ENCODE results near the gene KRTAP10-5.
"Not testable (repeated sequence)": the region's sequence is repeated elsewhere in the genome, so short reads cannot be mapped to it uniquely, and the experiment has no call there.

The KRTAP10-5 gene

DNA sequence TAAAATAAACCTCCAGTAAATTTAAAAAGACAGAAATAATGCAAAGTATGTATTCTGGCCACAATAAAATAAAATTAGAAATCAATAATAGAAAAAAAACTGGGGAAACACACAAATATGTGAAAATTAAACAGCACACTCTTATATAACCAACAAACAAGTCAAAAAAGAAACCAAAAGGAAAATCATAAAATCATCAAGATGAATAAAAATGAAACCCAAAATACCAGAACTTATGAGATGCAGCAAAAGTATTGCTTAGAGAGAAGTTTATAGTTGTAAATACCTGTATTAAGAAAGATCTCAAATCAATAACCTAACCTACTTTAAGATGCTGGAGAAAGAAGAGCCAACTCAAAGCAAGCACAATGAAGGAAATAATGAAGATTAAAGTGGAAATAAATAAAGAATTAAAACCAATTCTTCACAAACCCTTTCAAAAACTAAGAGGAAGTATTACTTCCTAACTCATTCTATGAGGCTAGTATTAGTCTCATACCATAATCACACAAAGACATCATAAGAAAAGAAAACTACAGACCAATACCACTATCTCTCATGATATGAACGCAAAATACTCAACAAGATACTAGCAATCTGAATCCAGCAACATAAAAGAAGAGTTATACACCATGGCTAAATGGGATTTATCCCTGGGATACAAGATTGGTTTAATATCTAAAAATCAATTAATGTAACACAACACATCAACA, 15.4 kb downstream of the KRTAP10-5 start:
- peaks cover 9% of the 10 kb centered on the region; the same call in 1 of the 2 replicates for H3K9me3 ChIP-seq (ENCODE audit: insufficient read depth, low read length)
- no peak for DNase-seq (ENCODE audit: low read depth, low spot score)
- H3K36me3 ChIP-seq (ENCODE audit: insufficient read depth, insufficient read length, low read length): no peaks in the 10 kb centered on the region
- H3K4me3 ChIP-seq (ENCODE audit: insufficient read length, low read depth): no peak overlapping the region
- TF ChIP-seq ZNF274 (IDR thresholded peaks at IDR 0.05; ENCODE audit: low read depth, low read length) (no peak), SUZ12 (IDR thresholded peaks at IDR 0.05; ENCODE audit: extremely low read depth, insufficient read depth, insufficient read length) (no peak), YY1 (IDR thresholded peaks at IDR 0.05; ENCODE audit: insufficient read depth, insufficient read length) (no peak)
- no peaks in the 10 kb centered on the region for H3K4me1 ChIP-seq (ENCODE audit: insufficient read depth, insufficient read length)
- no peak overlapping the region for H3K9ac ChIP-seq (ENCODE audit: insufficient read length, low read depth)
- H3K27me3 ChIP-seq (ENCODE audit: insufficient read depth, insufficient read length): no peaks in the 10 kb centered on the region

DNA sequence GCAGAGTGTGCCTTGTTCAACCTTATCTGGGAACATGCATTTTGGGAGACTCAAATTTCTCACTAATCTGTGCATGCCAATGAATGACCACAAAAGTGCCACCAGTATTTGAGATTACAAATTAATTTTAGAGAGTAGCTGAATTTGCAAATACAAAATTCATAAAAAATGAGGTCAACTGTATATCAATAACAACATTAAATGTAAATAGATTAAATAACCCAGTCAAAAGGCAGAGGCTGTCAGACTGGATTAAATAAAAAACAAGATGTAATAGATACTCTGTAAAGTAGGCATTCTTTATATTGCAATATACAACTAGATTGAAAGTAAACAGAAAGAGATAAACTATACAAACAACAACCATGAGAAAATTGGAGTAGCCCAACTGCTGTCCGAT, 16.3 kb downstream of the KRTAP10-5 start:
- Histone ChIP-seq H3K4me1 (ENCODE audit: insufficient read depth, insufficient read length) (no peaks in the 10 kb centered on the region), H3K9ac (ENCODE audit: insufficient read length, low read depth) (no peak overlapping the region), H3K4me3 (ENCODE audit: insufficient read length, low read depth) (no peak overlapping the region), H3K9me3 (ENCODE audit: insufficient read depth, low read length) (peaks cover 9% of the 10 kb centered on the region; the same call in 1 of the 2 replicates), H3K27me3 (ENCODE audit: insufficient read depth, insufficient read length) (no peaks in the 10 kb centered on the region), H3K36me3 (ENCODE audit: insufficient read depth, insufficient read length, low read length) (no peaks in the 10 kb centered on the region)
- TF ChIP-seq SUZ12 (IDR thresholded peaks at IDR 0.05; ENCODE audit: extremely low read depth, insufficient read depth, insufficient read length): no peak
- no peak for TF ChIP-seq YY1 (IDR thresholded peaks at IDR 0.05; ENCODE audit: insufficient read depth, insufficient read length)
- TF ChIP-seq ZNF274 (IDR thresholded peaks at IDR 0.05; ENCODE audit: low read depth, low read length): no peak
- no peak for DNase-seq (ENCODE audit: low read depth, low spot score)

DNA sequence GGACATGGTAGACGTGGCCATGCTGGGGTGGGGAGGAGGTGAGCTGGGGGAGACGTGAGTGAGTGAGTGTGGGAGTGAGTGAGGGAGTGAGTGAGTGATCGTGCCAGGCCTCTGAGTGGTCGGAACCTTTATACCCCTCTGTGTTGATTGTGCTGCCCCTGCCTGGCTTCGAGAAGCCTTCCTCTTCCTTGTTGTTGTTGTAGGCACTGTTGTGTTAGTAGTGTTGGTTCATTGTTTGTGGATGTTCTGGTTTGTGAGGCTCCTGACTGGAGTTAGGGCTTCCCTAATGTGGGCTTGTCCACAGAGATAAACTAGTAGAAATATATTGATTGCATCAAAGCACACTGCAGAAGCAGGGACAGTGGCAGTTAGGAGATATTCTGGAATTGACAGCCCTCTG, 21.7 kb downstream of the KRTAP10-5 start, which contains the start of gene KRTAP10-3:
TSS of gene KRTAP10-3 (minus strand) at position 101 of the 400 bp plus-strand sequence. CDS start at position 21, 80 bp downstream.
- H3K4me3 ChIP-seq (ENCODE audit: insufficient read length, low read depth): no peak within 1 kb of the TSS
- no peaks in the 10 kb centered on the region for H3K27me3 ChIP-seq (ENCODE audit: insufficient read depth, insufficient read length)
- H3K9ac ChIP-seq (ENCODE audit: insufficient read length, low read depth): peak within 1 kb of the TSS; percentile 14

DNA sequence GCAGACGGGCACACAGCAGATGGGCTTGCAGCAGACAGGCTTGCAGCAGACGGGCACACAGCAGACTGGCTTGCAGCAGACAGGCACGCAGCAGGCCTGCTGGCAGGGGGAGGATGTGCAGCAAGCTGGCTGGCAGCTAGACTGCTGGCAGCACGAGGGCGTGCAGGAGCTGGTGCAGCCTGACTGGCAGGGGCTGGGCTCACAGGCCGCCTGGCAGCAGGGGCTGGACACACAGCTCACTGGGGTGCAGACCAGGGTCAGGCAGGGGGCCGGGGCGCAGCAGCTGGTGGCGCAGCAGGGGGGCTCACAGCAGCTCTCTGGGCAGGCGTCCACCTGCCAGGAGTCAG, 22.1 kb downstream of the KRTAP10-5 start:
- H3K27me3 ChIP-seq (ENCODE audit: insufficient read depth, insufficient read length); H3K9ac ChIP-seq (ENCODE audit: insufficient read length, low read depth); H3K4me3 ChIP-seq (ENCODE audit: insufficient read length, low read depth); H3K9me3 ChIP-seq (ENCODE audit: insufficient read depth, low read length); H3K36me3 ChIP-seq (ENCODE audit: insufficient read depth, insufficient read length, low read length); DNase-seq (ENCODE audit: low read depth, low spot score): not testable (repeated sequence)
- H3K4me1 ChIP-seq (ENCODE audit: insufficient read depth, insufficient read length): peaks cover 14% of the 10 kb centered on the region

More for the DNA sequence above, 21.7 kb downstream of the KRTAP10-5 start, which contains the start of gene KRTAP10-3:
- Histone ChIP-seq H3K36me3 (ENCODE audit: insufficient read depth, insufficient read length, low read length) (no peaks in the 10 kb centered on the region), H3K4me1 (ENCODE audit: insufficient read depth, insufficient read length) (peaks cover 14% of the 10 kb centered on the region), H3K9me3 (ENCODE audit: insufficient read depth, low read length) (peaks cover 9% of the 10 kb centered on the region; the same call in 1 of the 2 replicates)
- DNase-seq (ENCODE audit: low read depth, low spot score): no peak
- TF ChIP-seq SUZ12 (IDR thresholded peaks at IDR 0.05; ENCODE audit: extremely low read depth, insufficient read depth, insufficient read length) (no peak), YY1 (IDR thresholded peaks at IDR 0.05; ENCODE audit: insufficient read depth, insufficient read length) (no peak), ZNF274 (IDR thresholded peaks at IDR 0.05; ENCODE audit: low read depth, low read length) (no peak)

DNA sequence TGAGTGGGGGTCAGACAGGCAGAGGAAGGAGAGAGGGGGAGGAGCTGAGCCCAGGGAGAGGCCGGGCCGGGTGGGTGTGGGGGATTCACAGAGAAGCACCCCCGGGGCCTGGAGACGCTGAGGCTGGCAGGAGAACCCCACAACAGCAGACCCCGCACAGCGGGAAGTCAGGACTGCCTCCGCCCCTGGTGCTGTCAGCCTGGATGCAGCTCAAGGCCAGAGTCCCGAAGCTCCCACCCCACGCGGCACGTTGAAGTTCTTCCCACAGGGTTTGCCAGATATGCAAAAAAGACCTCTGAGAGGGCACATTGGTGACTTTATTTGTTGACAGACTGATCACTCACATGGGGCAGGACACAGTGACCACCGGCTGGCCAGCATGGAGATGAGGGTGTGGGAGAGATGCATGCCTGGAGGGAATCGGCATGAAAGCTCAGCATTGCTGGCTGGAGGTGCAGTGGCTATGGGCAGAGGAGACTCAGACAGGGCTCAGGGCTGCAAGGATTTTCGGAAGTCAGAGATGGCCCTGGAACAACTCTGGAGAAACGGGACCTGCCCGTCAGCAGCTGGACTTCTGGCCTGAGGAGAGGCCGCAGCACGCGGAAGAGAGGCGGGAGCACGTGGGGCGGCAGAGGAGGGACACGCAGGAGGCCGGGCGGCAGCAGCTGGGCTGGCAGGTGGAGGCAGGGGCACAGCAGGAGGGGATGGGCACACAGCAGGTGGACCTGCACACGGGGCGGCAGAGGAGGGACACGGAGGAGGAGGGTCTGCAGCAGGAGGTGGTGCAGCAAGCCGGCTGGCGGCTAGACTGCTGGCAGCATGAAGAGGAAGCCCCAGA, 22.7 kb downstream of the KRTAP10-5 start:
- no peaks in the 10 kb centered on the region for H3K36me3 ChIP-seq (ENCODE audit: insufficient read depth, insufficient read length, low read length)
- no peak for DNase-seq (ENCODE audit: low read depth, low spot score)
- peaks cover 3% of the 10 kb centered on the region; the same call in 1 of the 2 replicates for H3K9me3 ChIP-seq (ENCODE audit: insufficient read depth, low read length)
- no peak overlapping the region for H3K4me3 ChIP-seq (ENCODE audit: insufficient read length, low read depth)
- peak overlapping the region; percentile 14 for H3K9ac ChIP-seq (ENCODE audit: insufficient read length, low read depth)
- TF ChIP-seq YY1 (IDR thresholded peaks at IDR 0.05; ENCODE audit: insufficient read depth, insufficient read length) (no peak), ZNF274 (IDR thresholded peaks at IDR 0.05; ENCODE audit: low read depth, low read length) (no peak), SUZ12 (IDR thresholded peaks at IDR 0.05; ENCODE audit: extremely low read depth, insufficient read depth, insufficient read length) (no peak)
- peaks cover 17% of the 10 kb centered on the region for H3K4me1 ChIP-seq (ENCODE audit: insufficient read depth, insufficient read length)
- H3K27me3 ChIP-seq (ENCODE audit: insufficient read depth, insufficient read length): no peaks in the 10 kb centered on the region

DNA sequence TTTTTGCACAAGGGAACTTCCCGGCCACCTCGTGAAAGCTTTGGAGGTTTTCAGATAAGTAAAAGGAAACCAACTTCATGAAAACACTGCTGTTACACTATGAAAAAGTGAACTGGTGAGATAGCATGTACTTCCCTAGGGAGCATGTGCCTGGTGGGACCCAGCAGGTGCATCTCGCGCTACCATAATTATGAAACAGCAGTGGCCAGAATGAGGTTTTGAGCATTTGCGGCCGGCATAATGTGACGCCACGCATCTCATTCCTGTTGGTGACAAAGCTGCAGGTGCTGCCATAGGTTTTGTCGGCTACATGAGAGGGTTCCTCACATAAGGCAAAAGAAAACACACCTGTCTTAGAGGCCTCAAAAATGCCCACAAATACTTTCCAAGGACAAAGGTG, 23.5 kb downstream of the KRTAP10-5 start:
- H3K4me1 ChIP-seq (ENCODE audit: insufficient read depth, insufficient read length): peaks cover 25% of the 10 kb centered on the region
- TF ChIP-seq YY1 (IDR thresholded peaks at IDR 0.05; ENCODE audit: insufficient read depth, insufficient read length): no peak
- no peak for TF ChIP-seq SUZ12 (IDR thresholded peaks at IDR 0.05; ENCODE audit: extremely low read depth, insufficient read depth, insufficient read length)
- TF ChIP-seq ZNF274 (IDR thresholded peaks at IDR 0.05; ENCODE audit: low read depth, low read length): no peak
- H3K36me3 ChIP-seq (ENCODE audit: insufficient read depth, insufficient read length, low read length): no peaks in the 10 kb centered on the region
- H3K9ac ChIP-seq (ENCODE audit: insufficient read length, low read depth): no peak overlapping the region
- no peak overlapping the region for H3K4me3 ChIP-seq (ENCODE audit: insufficient read length, low read depth)
- no peaks in the 10 kb centered on the region for H3K27me3 ChIP-seq (ENCODE audit: insufficient read depth, insufficient read length)
- H3K9me3 ChIP-seq (ENCODE audit: insufficient read depth, low read length): no peaks in the 10 kb centered on the region
- DNase-seq (ENCODE audit: low read depth, low spot score): no peak

DNA sequence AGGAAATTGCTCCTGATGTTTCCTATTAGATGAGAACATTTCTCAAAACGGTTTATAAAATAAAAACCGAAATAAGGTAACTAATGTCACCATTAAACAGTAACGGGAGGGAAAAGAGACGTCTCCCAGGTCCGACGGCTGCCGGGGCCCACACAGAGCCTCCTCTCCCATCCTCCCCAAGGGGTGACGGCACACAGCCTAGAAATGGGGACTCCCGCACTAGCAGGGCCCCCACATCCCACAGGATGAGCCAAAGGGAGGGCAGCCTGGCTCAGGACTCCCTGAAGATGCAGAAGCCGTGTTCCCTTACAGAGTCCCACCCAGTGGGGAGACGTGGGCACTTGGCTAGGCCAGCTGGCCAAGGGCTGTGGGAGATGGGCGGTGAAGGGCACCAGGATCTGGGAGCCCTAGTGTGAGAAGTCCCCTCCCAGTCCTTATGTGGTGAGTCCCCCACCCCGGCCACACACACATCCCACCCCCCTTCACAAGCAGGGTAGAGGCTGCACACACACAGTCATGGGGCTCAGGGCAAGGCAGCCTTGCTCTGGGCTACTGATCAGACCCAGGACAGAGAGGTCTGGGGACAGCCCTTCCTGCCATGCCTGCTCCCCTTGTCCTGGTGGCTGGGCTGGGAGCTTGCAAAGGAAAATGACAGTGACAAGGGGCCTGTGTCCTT, 25.1 kb downstream of the KRTAP10-5 start:
- Histone ChIP-seq H3K4me1 (ENCODE audit: insufficient read depth, insufficient read length) (peaks cover 32% of the 10 kb centered on the region), H3K36me3 (ENCODE audit: insufficient read depth, insufficient read length, low read length) (no peaks in the 10 kb centered on the region), H3K4me3 (ENCODE audit: insufficient read length, low read depth) (no peak overlapping the region), H3K9ac (ENCODE audit: insufficient read length, low read depth) (no peak overlapping the region), H3K9me3 (ENCODE audit: insufficient read depth, low read length) (no peaks in the 10 kb centered on the region), H3K27me3 (ENCODE audit: insufficient read depth, insufficient read length) (no peaks in the 10 kb centered on the region)
- no peak for DNase-seq (ENCODE audit: low read depth, low spot score)
- no peak for TF ChIP-seq YY1 (IDR thresholded peaks at IDR 0.05; ENCODE audit: insufficient read depth, insufficient read length)
- no peak for TF ChIP-seq ZNF274 (IDR thresholded peaks at IDR 0.05; ENCODE audit: low read depth, low read length)
- no peak for TF ChIP-seq SUZ12 (IDR thresholded peaks at IDR 0.05; ENCODE audit: extremely low read depth, insufficient read depth, insufficient read length)
